PC-3 (cell line): ENCODE measurements around the gene NRG3. TPM values are rescaled to one million over a fixed set of nuclear protein-coding genes. Genes with fewer than 3 reads are reported as not detected.

Experiments
- ATAC-seq: fragments of 200-7000 bp; cut with Tn5 transposase; 2 replicates; pipeline ENCODE4 v1.9.1; 2020; ENCODE audit warnings: mild to moderate bottlenecking, moderate library complexity
- BruUV-seq: library from RNA; stranded (reverse); fragments of 400-500 nt; replicated peaks from 2 replicates; lab custom pipeline; 2021; lab: Mats Ljungman, UMichigan
- CTCF ChIA-PET: fragments of 300-600 bp; sonication (Branson Sonifier 250); formaldehyde crosslinking; loops from one replicate; lab custom pipeline; 2022; ENCODE audit warnings: antibody characterized with exemption; lab: Charles Lee
- POLR2A ChIA-PET: fragments of 300-600 bp; sonication (Branson Sonifier 250); formaldehyde crosslinking; loops from one replicate; lab custom pipeline; 2022; ENCODE audit warnings: antibody characterized with exemption; ENCODE audit not compliant: unreplicated experiment; lab: Charles Lee
- DNase-seq: peaks from one replicate; pipeline ENCODE4 v3.0.0-alpha.2; 2015
- H2AFZ ChIP-seq: fragments of 300-600 bp; sonication (generic); 2 replicates; pipeline ENCODE4 v1.6.0; 2016; ENCODE audit warnings: antibody characterized with exemption, low read length
- H3F3A ChIP-seq: fragments of 300-600 bp; sonication (generic); one replicate; pipeline ENCODE4 v1.6.0; 2017; ENCODE audit warnings: antibody characterized with exemption, low read length, control low read depth, mild to moderate bottlenecking; ENCODE audit not compliant: unreplicated experiment
- H3K27ac ChIP-seq: fragments of 300-600 bp; sonication (generic); 2 replicates; pipeline ENCODE4 v1.5.1; 2016; ENCODE audit warnings: mild to moderate bottlenecking, low read length
- H3K27me3 ChIP-seq: fragments of 300-600 bp; sonication (generic); 2 replicates; pipeline ENCODE4 v1.6.1; 2016; ENCODE audit warnings: low read length, mixed read lengths
- H3K36me3 ChIP-seq: fragments of 300-600 bp; sonication (generic); 2 replicates; pipeline ENCODE4 v1.6.1; 2016; ENCODE audit warnings: low read depth, mixed run types, low read length, mixed read lengths
- H3K4me1 ChIP-seq: fragments of 300-600 bp; sonication (generic); 2 replicates; pipeline ENCODE4 v1.5.1; 2016; ENCODE audit warnings: low read length; ENCODE audit not compliant: insufficient read depth
- H3K4me2 ChIP-seq: fragments of 300-600 bp; sonication (generic); 2 replicates; pipeline ENCODE4 v1.6.0; 2016; ENCODE audit warnings: low read length
- H3K4me3 ChIP-seq: fragments of 300-600 bp; sonication (generic); 2 replicates; pipeline ENCODE4 v1.5.1; 2016; ENCODE audit warnings: mild to moderate bottlenecking, low read length, mixed read lengths
- H3K79me2 ChIP-seq: fragments of 300-600 bp; sonication (generic); 2 replicates; pipeline ENCODE4 v1.6.1; 2017; ENCODE audit warnings: low read length, mixed read lengths
- H3K9ac ChIP-seq: fragments of 300-600 bp; sonication (generic); 2 replicates; pipeline ENCODE4 v1.6.0; 2016; ENCODE audit warnings: mild to moderate bottlenecking, low read length
- H3K9me2 ChIP-seq: fragments of 300-600 bp; sonication (generic); replicated peaks from 2 replicates; pipeline ENCODE4 v1.6.1; 2016; ENCODE audit warnings: mixed run types, low read length, mixed read lengths
- H3K9me3 ChIP-seq: fragments of 300-600 bp; sonication (generic); 2 replicates; pipeline ENCODE4 v1.6.1; 2016; ENCODE audit warnings: low read length, mixed read lengths
- H4K20me1 ChIP-seq: fragments of 300-600 bp; sonication (generic); 2 replicates; pipeline ENCODE4 v1.6.1; 2016; ENCODE audit warnings: low read length, mixed read lengths
- CTCF ChIP-seq: fragments of 300-600 bp; sonication (generic); conservative IDR thresholded peaks from 2 replicates; pipeline ENCODE4 v1.5.1; 2017; ENCODE audit warnings: antibody characterized with exemption, low read depth, mild to moderate bottlenecking, low read length
- EZH2 ChIP-seq: fragments of 300-600 bp; sonication (generic); IDR thresholded peaks from one replicate; pipeline ENCODE4 v1.6.1; 2017; ENCODE audit warnings: antibody characterized with exemption, mild to moderate bottlenecking, low read length; ENCODE audit not compliant: unreplicated experiment
- EZH2phosphoT487 ChIP-seq: fragments of 300-600 bp; sonication (generic); IDR thresholded peaks from 2 replicates; pipeline ENCODE4 v1.6.1; 2018; ENCODE audit warnings: mild to moderate bottlenecking, antibody characterized with exemption, low read length, borderline replicate concordance
- intact Hi-C: fragments of 100-400 bp; cut with micrococcal nuclease; formaldehyde crosslinking; loops from 2 replicates; pipeline ENCODE4 v1.9.0; 2023
- total RNA-seq: library from RNA; depleted of rRNA; stranded (reverse); fragments of >200 nt; gene quantifications from 2 replicates; pipeline ENCODE4 v1.2.3, GENCODE V29; 2014

Gene NRG3
- total RNA-seq, 1 experiment from 2014 or later, result not detected

GRCh38 chr10:82171899-82172298 lies 296.9 kb downstream of the NRG3 start:
- intact Hi-C loops, result no loop called here
- DNase-seq (no peak), ATAC-seq (no peak)
- Histone ChIP-seq H3K9me3 (0 out of 2 replicates have a peak, but pooled peaks cover 9% of the 10 kb centered on the region), H2AFZ (no peak overlapping the region), H3K9ac (no peak overlapping the region), H3F3A (no peaks in the 10 kb centered on the region), H3K79me2 (no peaks in the 10 kb centered on the region), H3K27ac (no peak overlapping the region), H3K27me3 (no peaks in the 10 kb centered on the region), H3K36me3 (no peaks in the 10 kb centered on the region), H3K4me1 (no peaks in the 10 kb centered on the region), H3K9me2 (no peaks in the 10 kb centered on the region), H4K20me1 (no peaks in the 10 kb centered on the region), H3K4me3 (no peak overlapping the region), H3K4me2 (no peak overlapping the region)
- ChIA-PET POLR2A (no interaction called here), CTCF (no interaction called here)
- no TSS peak for BruUV-seq
- TF ChIP-seq EZH2, result no peak
- no peak for TF ChIP-seq CTCF
- TF ChIP-seq EZH2phosphoT487, result no peak

- no peak overlapping the region for H3K4me2 ChIP-seq
- intact Hi-C loops, result no loop called here
- BruUV-seq, result no TSS peak
- H4K20me1 ChIP-seq, result no peaks in the 10 kb centered on the region
- TF ChIP-seq EZH2phosphoT487 (no peak), EZH2 (no peak), CTCF (no peak)
- H3K27ac ChIP-seq, result no peak overlapping the region
- CTCF ChIA-PET, result no interaction called here
- no peaks in the 10 kb centered on the region for H3F3A ChIP-seq
- DNase-seq (no peak), ATAC-seq (no peak)
- H2AFZ ChIP-seq, result no peak overlapping the region
- H3K4me3 ChIP-seq, result no peak overlapping the region
- H3K79me2 ChIP-seq, result no peaks in the 10 kb centered on the region
- H3K36me3 ChIP-seq, result no peaks in the 10 kb centered on the region
- POLR2A ChIA-PET, result no interaction called here
- H3K9me2 ChIP-seq, result no peaks in the 10 kb centered on the region
- 0 out of 2 replicates have a peak, but pooled peaks cover 5% of the 10 kb centered on the region for H3K9me3 ChIP-seq
- no peaks in the 10 kb centered on the region for H3K27me3 ChIP-seq
- no peak overlapping the region for H3K9ac ChIP-seq
- H3K4me1 ChIP-seq, result no peaks in the 10 kb centered on the region
Observed at GRCh38 chr10:82176587-82176986, 301.6 kb downstream of the NRG3 start.

DNA sequence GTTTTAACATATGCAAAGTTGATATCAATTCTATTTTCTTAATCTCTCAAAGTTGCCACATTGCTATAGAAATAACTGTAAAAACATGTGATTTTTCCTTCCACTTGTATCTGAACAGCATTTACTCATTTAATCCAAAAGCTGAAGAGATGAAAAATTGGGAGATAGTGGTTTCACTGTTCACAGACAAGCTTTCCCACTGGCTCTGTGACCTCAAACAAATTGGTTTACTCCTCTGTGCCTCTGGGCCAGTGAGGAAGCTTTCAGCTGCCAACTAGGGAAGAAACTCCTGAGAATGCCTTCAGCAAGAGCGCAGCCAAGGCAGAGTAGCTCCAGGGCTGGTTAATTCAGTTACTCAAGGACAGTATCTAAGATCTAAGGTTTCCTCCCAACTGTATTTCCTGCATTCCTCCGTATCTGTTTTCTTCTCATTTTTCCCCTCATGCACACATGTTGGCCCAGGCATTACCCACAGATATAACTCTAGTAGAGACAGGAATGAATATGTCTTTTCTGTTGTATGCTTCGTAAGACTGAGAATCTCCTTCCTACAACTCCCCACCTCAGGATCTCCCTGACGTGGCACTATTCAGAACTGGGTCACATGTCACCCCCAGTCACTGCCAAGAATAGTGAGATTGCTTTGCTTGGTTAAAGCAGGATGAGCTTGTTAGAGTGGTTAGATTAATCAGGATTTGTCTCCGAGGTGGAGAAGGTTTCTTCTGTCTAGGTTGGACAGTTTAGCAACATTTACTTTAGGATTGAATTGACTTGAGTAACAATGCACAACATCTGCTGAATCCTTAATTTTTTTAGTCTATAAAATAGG lies 315.7 kb downstream of the NRG3 start:
- no peaks in the 10 kb centered on the region for H3K36me3 ChIP-seq
- DNase-seq (no peak), ATAC-seq (no peak)
- H3K9me2 ChIP-seq, result no peaks in the 10 kb centered on the region
- H3K9me3 ChIP-seq, result no peaks in the 10 kb centered on the region
- TF ChIP-seq EZH2, result no peak
- TF ChIP-seq EZH2phosphoT487, result no peak
- no peak for TF ChIP-seq CTCF
- H3K79me2 ChIP-seq, result no peaks in the 10 kb centered on the region
- POLR2A ChIA-PET, result no interaction called here
- no peaks in the 10 kb centered on the region for H3F3A ChIP-seq
- intact Hi-C loops, result no loop called here
- no peak overlapping the region for H3K4me2 ChIP-seq
- no peaks in the 10 kb centered on the region for H3K27me3 ChIP-seq
- no TSS peak for BruUV-seq
- H3K27ac ChIP-seq, result no peak overlapping the region
- CTCF ChIA-PET, result no interaction called here
- no peak overlapping the region for H3K9ac ChIP-seq
- no peak overlapping the region for H2AFZ ChIP-seq
- no peak overlapping the region for H3K4me3 ChIP-seq
- no peaks in the 10 kb centered on the region for H3K4me1 ChIP-seq
- no peaks in the 10 kb centered on the region for H4K20me1 ChIP-seq
